IPS-NIHi7 (cell line): ENCODE results near the gene ETFDH.
"Not testable (repeated sequence)": the region's sequence is repeated elsewhere in the genome, so short reads cannot be mapped to it uniquely, and the experiment has no call there.

Source experiments
- DNase-seq: peaks from one replicate; pipeline ENCODE4 v3.0.0; 2012; ENCODE audit warnings: mixed read lengths; ENCODE audit errors: extremely low spot score

ETFDH gene

DNA sequence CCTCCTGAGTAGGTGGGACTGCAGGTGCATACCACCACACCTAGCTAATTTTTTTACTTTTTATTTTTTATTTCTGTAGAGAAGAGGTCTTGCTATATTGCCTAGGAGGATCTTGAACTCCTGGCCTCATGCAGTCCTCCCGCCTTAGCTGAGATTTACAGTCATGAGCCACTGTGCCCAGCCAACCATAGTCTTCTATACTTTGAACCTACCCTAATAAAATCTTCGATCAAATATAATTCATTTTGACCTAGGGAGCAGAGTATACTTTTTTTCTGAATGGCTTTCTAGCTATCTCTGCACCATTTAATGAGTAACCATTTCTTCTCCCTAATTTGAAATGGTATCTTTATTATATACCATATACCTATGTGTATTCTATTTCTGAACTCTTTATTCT, 6.7 kb downstream of the ETFDH start:
- DNase-seq: no peak

- no peak for DNase-seq
Measured at GRCh38 chr4:158681629-158682028, 9.5 kb downstream of the ETFDH start.

- no peak for DNase-seq
Measured at GRCh38 chr4:158682066-158682465, 10.0 kb downstream of the ETFDH start.

DNA sequence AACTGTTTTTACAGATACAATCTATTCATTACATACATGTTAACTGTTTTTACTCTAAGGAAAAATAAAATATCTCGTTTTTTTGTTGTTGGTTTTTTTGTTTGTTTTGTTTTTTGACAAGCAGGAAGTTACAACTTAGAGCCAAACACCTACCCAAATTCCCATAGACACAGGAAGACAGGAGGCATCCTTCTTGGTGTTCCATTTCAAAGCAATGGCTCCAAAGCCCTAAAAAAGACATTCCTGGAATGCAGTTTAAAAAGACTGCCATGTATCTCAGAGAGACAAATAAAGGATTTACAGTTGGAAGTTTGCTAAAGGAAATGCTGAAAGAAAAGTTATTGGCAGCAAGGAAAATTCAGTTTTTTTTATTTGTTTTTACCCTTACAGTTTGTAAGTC, 16.7 kb downstream of the ETFDH start:
- no peak for DNase-seq

GRCh38 chr4:158704274-158704673, 32.2 kb downstream of the ETFDH start:
- DNase-seq: no peak

- no peak for DNase-seq
Measured at GRCh38 chr4:158710814-158711213, 38.7 kb downstream of the ETFDH start.

- not testable (repeated sequence) for DNase-seq
Measured at GRCh38 chr4:158712622-158713021, 40.5 kb downstream of the ETFDH start.

- no peak for DNase-seq
Measured at GRCh38 chr4:158714937-158715336, 42.8 kb downstream of the ETFDH start.

GRCh38 chr4:158715802-158716201, 43.7 kb downstream of the ETFDH start:
- no peak for DNase-seq

GRCh38 chr4:158721680-158722079, 49.6 kb downstream of the ETFDH start:
- no peak for DNase-seq

GRCh38 chr4:158722291-158722916, 50.3 kb downstream of the ETFDH start:
- peak; percentile 43 for DNase-seq

GRCh38 chr4:158722917-158723793, 51.1 kb downstream of the ETFDH start, which contains the start of gene PPID:
Gene PPID (minus strand): TSS chr4:158723396. CDS start chr4:158723288, 108 bp downstream.
- peak; percentile 86 for DNase-seq

DNA sequence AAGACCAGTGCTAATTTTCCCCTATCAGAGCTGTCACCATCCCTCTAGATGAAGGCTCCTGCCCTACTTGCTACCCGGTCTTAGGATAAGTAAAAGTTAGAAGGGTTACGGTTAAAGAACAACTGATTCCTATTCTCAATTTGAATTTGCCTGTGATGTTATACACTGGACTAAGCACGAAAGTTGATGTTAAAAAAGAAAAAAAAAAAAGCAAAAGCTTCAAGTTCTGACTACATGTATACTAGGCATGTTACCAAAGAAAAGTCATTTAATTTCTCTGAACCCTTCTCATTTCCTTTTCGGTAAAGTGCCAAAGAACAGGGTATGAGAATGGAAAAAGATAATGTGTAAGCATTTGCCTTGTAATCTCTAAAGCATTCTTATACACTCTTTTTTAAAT, 52.5 kb downstream of the ETFDH start:
- DNase-seq: no peak

GRCh38 chr4:158726633-158727032, 54.5 kb downstream of the ETFDH start:
- DNase-seq: no peak

DNA sequence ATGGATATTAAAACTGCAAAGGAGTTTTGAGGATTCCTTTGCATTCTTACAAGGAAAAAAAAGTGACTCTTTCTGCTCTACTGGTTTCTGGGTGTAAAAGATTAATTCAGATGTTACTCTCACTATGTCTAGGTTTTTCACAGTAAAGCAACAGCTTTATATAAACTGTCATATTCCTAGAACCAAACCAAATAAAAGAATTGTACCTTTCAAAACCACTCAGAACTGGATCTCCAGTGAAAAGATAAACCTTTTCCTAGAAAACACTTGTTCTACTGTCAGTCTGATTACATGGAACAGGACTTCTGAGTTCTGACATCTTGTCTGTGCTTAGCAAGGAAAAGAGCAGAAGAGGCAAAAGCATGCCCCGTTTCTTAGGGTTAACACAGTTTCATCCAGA, 56.1 kb downstream of the ETFDH start:
- no peak for DNase-seq

- DNase-seq: peak; percentile 69
Measured at GRCh38 chr4:158729716-158730559, 57.8 kb downstream of the ETFDH start.

GRCh38 chr4:158738866-158739265, 66.8 kb downstream of the ETFDH start:
- DNase-seq: no peak

- DNase-seq: no peak
Measured at GRCh38 chr4:158739600-158739999, 67.5 kb downstream of the ETFDH start.

DNA sequence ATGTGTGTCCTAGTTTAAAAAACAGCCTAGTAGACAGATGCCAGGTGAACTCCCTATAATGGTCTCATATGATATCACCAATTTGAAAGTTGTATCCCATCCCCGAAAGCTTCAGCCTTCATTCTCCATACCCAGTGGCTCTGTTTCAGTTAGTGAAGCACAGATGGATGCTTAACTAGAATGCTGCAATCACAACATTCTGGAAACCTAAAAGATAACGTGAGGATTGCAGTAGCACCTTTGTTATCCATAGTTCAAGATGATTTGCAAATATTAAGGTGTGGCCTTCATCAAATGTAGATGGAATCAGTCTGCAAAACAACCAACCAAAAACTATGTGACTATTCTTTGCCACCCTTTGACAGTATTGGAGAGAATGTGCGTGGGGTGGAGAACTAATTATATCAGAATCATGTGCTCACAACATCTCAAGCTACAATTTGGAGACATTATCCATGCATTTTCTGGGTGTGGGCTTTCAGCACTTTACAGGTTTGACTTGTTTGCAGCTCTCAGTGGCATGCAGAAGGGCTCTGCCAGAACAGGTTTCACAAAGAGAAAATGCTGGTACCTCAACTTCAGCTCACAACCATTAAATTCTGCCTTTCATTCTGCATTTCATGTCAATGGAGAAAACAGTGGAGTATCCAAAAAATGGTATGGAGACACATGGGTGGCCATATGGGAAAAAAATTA, 69.4 kb downstream of the ETFDH start:
- no peak for DNase-seq

DNA sequence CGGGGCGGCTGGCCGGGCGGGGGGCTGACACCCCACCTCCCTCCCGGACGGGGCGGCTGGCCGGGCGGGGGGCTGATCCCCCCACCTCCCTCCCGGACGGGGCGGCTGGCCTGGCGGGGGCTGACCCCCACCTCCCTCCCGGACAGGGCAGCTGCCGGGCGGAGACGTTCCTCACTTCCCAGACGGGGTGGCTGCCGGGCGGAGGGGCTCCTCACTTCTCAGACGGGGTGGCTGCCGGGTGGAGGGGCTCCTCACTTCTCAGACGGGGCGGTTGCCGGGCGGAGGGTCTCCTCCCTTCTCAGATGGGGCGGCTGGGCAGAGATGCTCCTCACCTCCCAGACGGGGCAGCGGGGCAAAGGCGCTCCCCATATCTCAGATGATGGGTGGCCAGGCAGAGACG, 74.4 kb downstream of the ETFDH start:
- not testable (repeated sequence) for DNase-seq

- DNase-seq: no peak
Measured at GRCh38 chr4:158750379-158750778, 78.3 kb downstream of the ETFDH start.
